Fibroblast of pulmonary artery (primary cell): ENCODE results near the gene TMED10.

ENCODE experiments used
- DNase-seq: peaks from one replicate; pipeline ENCODE4 v3.0.0-alpha.2; 2010; ENCODE audit warnings: low read depth
- H3K4me3 ChIP-seq: replicated peaks from 2 replicates; pipeline ENCODE4 v1.5.1; 2011; ENCODE audit warnings: low read depth, mild to moderate bottlenecking, control low read depth, low read length, moderate library complexity
- CTCF ChIP-seq: IDR thresholded peaks from 2 replicates; pipeline ENCODE4 v1.5.1; 2011; ENCODE audit warnings: mild to moderate bottlenecking, control low read depth, low read length, inconsistent platforms; ENCODE audit errors: missing control alignments

Gene TMED10

GRCh38 chr14:75164809-75165208 is 11.6 kb downstream of the TMED10 start:
- no peak for TF ChIP-seq CTCF
- no peak overlapping the region for H3K4me3 ChIP-seq
- no peak for DNase-seq

- TF ChIP-seq CTCF = no peak
- H3K4me3 ChIP-seq = no peak overlapping the region
- DNase-seq = no peak
Measured at GRCh38 chr14:75163677-75164076, 12.7 kb downstream of the TMED10 start.

- no peak for TF ChIP-seq CTCF
- no peak overlapping the region for H3K4me3 ChIP-seq
- no peak for DNase-seq
Measured at GRCh38 chr14:75162631-75163030, 13.8 kb downstream of the TMED10 start.

- TF ChIP-seq CTCF = no peak
- DNase-seq = no peak
- H3K4me3 ChIP-seq = no peak overlapping the region
Measured at GRCh38 chr14:75158843-75159614, 17.4 kb downstream of the TMED10 start.

GRCh38 chr14:75156901-75157300 is 19.5 kb downstream of the TMED10 start:
- no peak overlapping the region for H3K4me3 ChIP-seq
- DNase-seq = no peak
- no peak for TF ChIP-seq CTCF

- no peak for TF ChIP-seq CTCF
- no peak overlapping the region for H3K4me3 ChIP-seq
- no peak for DNase-seq
Measured at GRCh38 chr14:75156111-75156510, 20.3 kb downstream of the TMED10 start.

GRCh38 chr14:75155169-75155568 is 21.2 kb downstream of the TMED10 start:
- DNase-seq = no peak
- TF ChIP-seq CTCF = no peak
- no peak overlapping the region for H3K4me3 ChIP-seq
